HCT116 (cell line): Measurements from ENCODE around the gene NEK7. TPM values are rescaled to one million over a fixed set of nuclear protein-coding genes. Genes with fewer than 3 reads are reported as not detected.

Experiments
- ATAC-seq: fragments of 200-7000 bp; cut with Tn5 transposase; 2 replicates; pipeline ENCODE4 v1.9.1; 2020; ENCODE audit warnings: mild to moderate bottlenecking, moderate library complexity
- BruUV-seq: library from RNA; stranded (reverse); fragments of 400-500 nt; replicated peaks from 2 replicates; lab custom pipeline; 2021; lab: Mats Ljungman, UMichigan
- CTCF ChIA-PET: fragments of 300-600 bp; sonication (Branson Sonifier 250); formaldehyde crosslinking; loops from one replicate; lab custom pipeline; 2021; ENCODE audit warnings: antibody characterized with exemption; lab: Charles Lee
- POLR2A ChIA-PET: fragments of 300-600, 350-600 bp; sonication (Branson Sonifier 250); formaldehyde crosslinking; loops from one replicate; lab custom pipeline; 2021; ENCODE audit warnings: antibody characterized with exemption; lab: Charles Lee
- RAD21 ChIA-PET, 2 experiments: fragments of 300-600 bp; sonication (Branson Sonifier 250); formaldehyde crosslinking; loops; one replicate each; lab custom pipeline; 2023; ENCODE audit warnings: low total read pairs in 2 of 2; ENCODE audit not compliant: uncharacterized antibody in 2 of 2, unreplicated experiment in 2 of 2, low non-redundant PET in 1 of 2; lab: Charles Lee
- DNase-seq: peaks from one replicate; pipeline ENCODE4 v3.0.0-alpha.2; 2010; ENCODE audit warnings: low read depth, low spot score
- H2AFZ ChIP-seq: fragments of 200-600 bp; shearing (Covaris generic), sonication (generic); 2 replicates; pipeline ENCODE4 v1.6.1; 2017; ENCODE audit warnings: low read depth, mixed run types, mixed read lengths, antibody characterized with exemption, low read length; ENCODE audit not compliant: poor library complexity, severe bottlenecking
- H3K27ac ChIP-seq: 2 replicates; pipeline ENCODE4 v1.5.1; 2012; ENCODE audit warnings: low read depth, low read length
- H3K27me3 ChIP-seq: fragments of 200-600 bp; sonication (generic); 2 replicates; pipeline ENCODE4 v1.6.1; 2016; ENCODE audit warnings: mixed run types, low read length, mixed read lengths; ENCODE audit not compliant: insufficient read depth
- H3K36me3 ChIP-seq, 2 experiments: fragments of 200-500 bp in 1 of 2; fragments of 200-600 bp in 1 of 2; sonication (Bioruptor generic) in 1 of 2; sonication (generic) in 1 of 2; 2 replicates each; pipeline versions ENCODE4 v1.5.1 to v1.6.1; 2014 to 2016; ENCODE audit warnings: low read length in 2 of 2, inconsistent platforms in 1 of 2, mixed read lengths in 1 of 2, mixed run types in 1 of 2; ENCODE audit not compliant: insufficient read depth in 2 of 2, control insufficient read depth in 1 of 2
- H3K4me1 ChIP-seq, 2 experiments: fragments of 200-600 bp in 1 of 2; sonication (generic) in 1 of 2; 2 replicates each; pipeline versions ENCODE4 v1.5.1 to v1.6.1; 2012 to 2017; ENCODE audit warnings: low read length in 2 of 2, inconsistent platforms in 1 of 2, mild to moderate bottlenecking in 1 of 2, mixed read lengths in 1 of 2, mixed run types in 1 of 2, moderate library complexity in 1 of 2; ENCODE audit not compliant: insufficient read depth in 2 of 2, control insufficient read depth in 1 of 2
- H3K4me2 ChIP-seq: fragments of 200-600 bp; sonication (generic); 2 replicates; pipeline ENCODE4 v1.6.1; 2017; ENCODE audit warnings: mixed run types, low read length, mixed read lengths
- H3K4me3 ChIP-seq, 2 experiments: fragments of 200-600 bp in 1 of 2; sonication (generic) in 1 of 2; replicated peaks in 1 of 2; 2 replicates each; pipeline ENCODE4 v1.5.1; 2011 to 2016; ENCODE audit warnings: low read length in 2 of 2, control low read depth in 1 of 2, low read depth in 1 of 2, mild to moderate bottlenecking in 1 of 2, mixed read lengths in 1 of 2, mixed run types in 1 of 2
- H3K79me2 ChIP-seq: fragments of 200-600 bp; sonication (generic); 2 replicates; pipeline ENCODE4 v1.6.1; 2017; ENCODE audit warnings: mild to moderate bottlenecking, mixed run types, low read length, moderate library complexity, mixed read lengths; ENCODE audit not compliant: insufficient read depth
- H3K9ac ChIP-seq: fragments of 200-600 bp; sonication (generic); 2 replicates; pipeline ENCODE4 v1.6.1; 2016; ENCODE audit warnings: low read length, mixed read lengths
- H3K9me2 ChIP-seq: fragments of 200-600 bp; sonication (generic), shearing (Covaris generic); 2 replicates; pipeline ENCODE4 v1.6.1; 2017; ENCODE audit warnings: mixed run types, mild to moderate bottlenecking, moderate library complexity; ENCODE audit not compliant: insufficient read depth
- H3K9me3 ChIP-seq, 2 experiments: fragments of 200-500 bp in 1 of 2; fragments of 200-600 bp in 1 of 2; sonication (Bioruptor generic) in 1 of 2; sonication (generic) in 1 of 2; 2 replicates each; pipeline ENCODE4 v1.6.1; 2014 to 2017; ENCODE audit warnings: low read length in 2 of 2, mixed read lengths in 2 of 2, inconsistent platforms in 1 of 2, low read depth in 1 of 2, mild to moderate bottlenecking in 1 of 2, mixed run types in 1 of 2, moderate library complexity in 1 of 2; ENCODE audit not compliant: control insufficient read depth in 1 of 2, insufficient read depth in 1 of 2
- H4K20me1 ChIP-seq: fragments of 200-600 bp; sonication (generic), shearing (Covaris generic); 2 replicates; pipeline ENCODE4 v1.6.1; 2017; ENCODE audit warnings: mixed run types, mild to moderate bottlenecking, moderate library complexity; ENCODE audit not compliant: insufficient read depth
- ATF3 ChIP-seq: IDR thresholded peaks from 2 replicates; pipeline ENCODE4 v1.6.1; 2012
- CTCF ChIP-seq, 3 experiments: fragments of 200-600 bp in 1 of 3; sonication (generic) in 1 of 3; IDR thresholded peaks in 2 of 3; conservative IDR thresholded peaks in 1 of 3; 2 replicates each; pipeline ENCODE4 v1.5.1; 2012 to 2017; ENCODE audit warnings: low read depth in 2 of 3, low read length in 2 of 3, antibody characterized with exemption in 1 of 3, borderline replicate concordance in 1 of 3, control low read depth in 1 of 3, mild to moderate bottlenecking in 1 of 3, mixed read lengths in 1 of 3, mixed run types in 1 of 3, moderate library complexity in 1 of 3; ENCODE audit not compliant: insufficient read depth in 1 of 3
- EGR1 ChIP-seq: IDR thresholded peaks from 2 replicates; pipeline ENCODE4 v1.6.1; 2012; ENCODE audit warnings: low read depth
- ELF1 ChIP-seq: IDR thresholded peaks from 2 replicates; pipeline ENCODE4 v1.6.1; 2012; ENCODE audit warnings: low read depth, borderline replicate concordance
- EZH2phosphoT487 ChIP-seq: fragments of 200-600 bp; IDR thresholded peaks from 2 replicates; pipeline ENCODE4 v1.6.1; 2018; ENCODE audit warnings: antibody characterized with exemption, borderline replicate concordance
- MAX ChIP-seq: IDR thresholded peaks from 2 replicates; pipeline ENCODE4 v1.6.1; 2012
- POLR2A ChIP-seq: IDR thresholded peaks from 2 replicates; pipeline ENCODE4 v1.7.0; 2011; ENCODE audit warnings: borderline replicate concordance; ENCODE audit not compliant: insufficient read depth, insufficient read length; ENCODE audit errors: extremely low read depth
- POLR2AphosphoS5 ChIP-seq: IDR thresholded peaks from 2 replicates; pipeline ENCODE4 v1.6.1; 2011; ENCODE audit warnings: mild to moderate bottlenecking, low read depth, low read length, moderate library complexity
- RAD21 ChIP-seq: IDR thresholded peaks from 2 replicates; pipeline ENCODE4 v1.6.1; 2012; ENCODE audit warnings: low read depth, mild to moderate bottlenecking
- REST ChIP-seq: IDR thresholded peaks from 2 replicates; pipeline ENCODE4 v1.6.1; 2012; ENCODE audit warnings: low read depth
- SRF ChIP-seq: IDR thresholded peaks from 2 replicates; pipeline ENCODE4 v1.6.1; 2012; ENCODE audit warnings: low read depth
- ZFX ChIP-seq: fragments of 450-650 bp; IDR thresholded peaks from 2 replicates; pipeline ENCODE4 v1.6.1; 2017
- intact Hi-C: fragments of 100-400 bp; cut with micrococcal nuclease; formaldehyde crosslinking; loops from 2 replicates; pipeline ENCODE4 v1.10.0; 2022
- total RNA-seq: library from RNA; stranded (reverse); gene quantifications from one replicate; pipeline ENCODE4 v1.2.1, GENCODE V29; 2021; ENCODE audit not compliant: unreplicated experiment

NEK7 gene
- total RNA-seq, 1 experiment from 2014 or later, result 33.0 TPM

GRCh38 chr1:198109371-198109715 lies 47.5 kb upstream of the NEK7 start:
- BruUV-seq, result no TSS peak
- no peaks in the 10 kb centered on the region for H4K20me1 ChIP-seq
- no peak overlapping the region for H3K9ac ChIP-seq
- no peaks in the 10 kb centered on the region for H3K27me3 ChIP-seq
- H2AFZ ChIP-seq, result no peak overlapping the region
- no peaks in the 10 kb centered on the region for H3K4me1 ChIP-seq
- ATAC-seq (no peak), DNase-seq (no peak)
- no peaks in the 10 kb centered on the region for H3K9me2 ChIP-seq
- no peak overlapping the region for H3K4me3 ChIP-seq
- H3K27ac ChIP-seq, result no peak overlapping the region
- no peaks in the 10 kb centered on the region for H3K9me3 ChIP-seq
- intact Hi-C loops, result no loop called here
- CTCF ChIA-PET, result interaction anchor here (1.4 kb wide), 1 partner anchor 47 kb away, joined by 3 read pairs; no protein-coding TSS in a partner anchor
- RAD21 ChIA-PET, result no interaction called here
- TF ChIP-seq EZH2phosphoT487 (no peak), SRF (no peak), EGR1 (no peak), POLR2AphosphoS5 (no peak), MAX (no peak), ZFX (no peak), RAD21 (no peak)
- POLR2A ChIA-PET, result no interaction called here
- no peak overlapping the region for H3K4me2 ChIP-seq
- H3K79me2 ChIP-seq, result no peaks in the 10 kb centered on the region
- no peaks in the 10 kb centered on the region for H3K36me3 ChIP-seq

GRCh38 chr1:198113342-198113750 lies 43.5 kb upstream of the NEK7 start:
- H3K36me3 ChIP-seq, result no peaks in the 10 kb centered on the region
- H3K9me3 ChIP-seq, result no peaks in the 10 kb centered on the region
- intact Hi-C loops, result no loop called here
- H3K79me2 ChIP-seq, result no peaks in the 10 kb centered on the region
- H3K4me2 ChIP-seq, result no peak overlapping the region
- CTCF ChIA-PET, result no interaction called here
- no TSS peak for BruUV-seq
- no peak overlapping the region for H2AFZ ChIP-seq
- H3K27ac ChIP-seq, result no peak overlapping the region
- no peak for ATAC-seq
- H3K4me1 ChIP-seq, result no peaks in the 10 kb centered on the region
- H3K9ac ChIP-seq, result no peak overlapping the region
- POLR2A ChIA-PET, result no interaction called here
- RAD21 ChIA-PET, result no interaction called here
- H3K4me3 ChIP-seq, result no peak overlapping the region
- no peaks in the 10 kb centered on the region for H3K9me2 ChIP-seq
- DNase-seq, result no peak
- H4K20me1 ChIP-seq, result no peaks in the 10 kb centered on the region
- TF ChIP-seq RAD21 (no peak), ELF1 (no peak), REST (no peak), ATF3 (no peak), SRF (no peak), CTCF (IDR thresholded peaks at IDR 0.05 in 2 of 3, conservative IDR thresholded peaks at IDR 0.05 in 1 of 3; ENCODE audit: borderline replicate concordance in 1 of 3, insufficient read depth in 1 of 3, low read depth in 2 of 3, low read length in 2 of 3) (no peak), POLR2AphosphoS5 (no peak), POLR2A (no peak), MAX (no peak)
- no peaks in the 10 kb centered on the region for H3K27me3 ChIP-seq
